ENCODE results near the gene PITRM1.
"Not testable (repeated sequence)": the region's sequence is repeated elsewhere in the genome, so short reads cannot be mapped to it uniquely, and the experiment has no call there.

PITRM1 gene

GRCh38 chr10:3115685-3116084 is 56.9 kb downstream of the PITRM1 start:
- no peak for DNase-seq

- DNase-seq = no peak
Measured at GRCh38 chr10:3113343-3113720, 59.2 kb downstream of the PITRM1 start.

- DNase-seq = no peak
Measured at GRCh38 chr10:3111621-3112163, 60.9 kb downstream of the PITRM1 start.

- no peak for DNase-seq
Measured at GRCh38 chr10:3110782-3111620, 61.6 kb downstream of the PITRM1 start.

- no peak for DNase-seq
Measured at GRCh38 chr10:3109633-3110032, 62.9 kb downstream of the PITRM1 start.

- no peak for DNase-seq
Measured at GRCh38 chr10:3109196-3109595, 63.4 kb downstream of the PITRM1 start.

- no peak for DNase-seq
Measured at GRCh38 chr10:3108575-3109105, 63.9 kb downstream of the PITRM1 start.

- no peak for DNase-seq
Measured at GRCh38 chr10:3108033-3108432, 64.5 kb downstream of the PITRM1 start.

- no peak for DNase-seq
Measured at GRCh38 chr10:3107426-3107961, 65.1 kb downstream of the PITRM1 start.

GRCh38 chr10:3106928-3107425 is 65.6 kb downstream of the PITRM1 start:
- DNase-seq = no peak

- DNase-seq = not testable (repeated sequence)
Measured at GRCh38 chr10:3106328-3106727, 66.3 kb downstream of the PITRM1 start.

GRCh38 chr10:3105905-3106304 is 66.7 kb downstream of the PITRM1 start:
- DNase-seq = no peak

- DNase-seq = no peak
Measured at GRCh38 chr10:3105166-3105565, 67.4 kb downstream of the PITRM1 start.

- no peak for DNase-seq
Measured at GRCh38 chr10:3104251-3104918, 68.2 kb downstream of the PITRM1 start.

- DNase-seq = no peak
Measured at GRCh38 chr10:3103646-3104045, 68.9 kb downstream of the PITRM1 start.

- DNase-seq = no peak
Measured at GRCh38 chr10:3102720-3103427, 69.7 kb downstream of the PITRM1 start.

- no peak for DNase-seq
Measured at GRCh38 chr10:3100856-3101640, 71.5 kb downstream of the PITRM1 start.

GRCh38 chr10:3100093-3100792 is 72.3 kb downstream of the PITRM1 start:
- no peak for DNase-seq

- DNase-seq = no peak
Measured at GRCh38 chr10:3099291-3100092, 73.1 kb downstream of the PITRM1 start.

GRCh38 chr10:3098689-3099088 is 73.9 kb downstream of the PITRM1 start:
- DNase-seq = no peak

All from CD4-positive, alpha-beta T cell treated with Interferon alpha-2 for 1 hour (primary cell).